Prostate gland (tissue), 2 donors: ENCODE results near the gene TBC1D2. TPM values are rescaled to one million over a fixed set of nuclear protein-coding genes. Genes with fewer than 3 reads are reported as not detected.

Experiments
- DNase-seq: peaks from one replicate; pipeline ENCODE4 v3.0.0-alpha.2; 2019; ENCODE audit warnings: low spot score
- H3K27ac ChIP-seq, 2 donors: fragments of 200-600 bp; sonication (generic); 2 replicates each; pipeline ENCODE4 v1.5.1; 2017 to 2019
- H3K27me3 ChIP-seq: fragments of 200-600 bp; sonication (generic); replicated peaks from 2 replicates; pipeline ENCODE4 v1.5.1; 2019; ENCODE audit not compliant: insufficient read depth
- H3K36me3 ChIP-seq, 2 donors: fragments of 200-600 bp; sonication (generic); 1 replicate in 1 of 2; 2 replicates in 1 of 2; pipeline versions ENCODE4 v1.5.1 to v1.8.1; 2017 to 2019
- H3K4me1 ChIP-seq: fragments of 200-600 bp; sonication (generic); replicated peaks from 2 replicates; pipeline ENCODE4 v1.5.1; 2019
- H3K4me3 ChIP-seq, 2 donors: fragments of 200-600 bp; sonication (generic); 2 replicates each; pipeline ENCODE4 v1.5.1; 2017 to 2019
- H3K9me3 ChIP-seq: fragments of 200-600 bp; sonication (generic); 2 replicates; pipeline ENCODE4 v1.5.1; 2017
- POLR2A ChIP-seq: fragments of 450-650 bp; IDR thresholded peaks from one replicate; pipeline ENCODE4 v1.6.1; 2016; ENCODE audit warnings: antibody characterized with exemption, mild to moderate bottlenecking
- POLR2AphosphoS5 ChIP-seq: sonication (generic); formaldehyde crosslinking; IDR thresholded peaks from one replicate; pipeline ENCODE4 v1.6.1; 2017; ENCODE audit warnings: antibody characterized with exemption
- WGBS: methylation state at CpG from one replicate; pipeline ENCODE4 v1.1.5; 2018; 5-methylcytosine and 5-hydroxymethylcytosine counted together
- intact Hi-C: fragments of 100-400 bp; cut with DNase I; formaldehyde crosslinking; loops from one replicate; pipeline ENCODE4 v1.14.2; 2022
- total RNA-seq, 2 donors: library from RNA; depleted of rRNA; stranded (reverse); fragments of >200 nt; gene quantifications; one replicate each; pipeline ENCODE4 v1.1.0, GENCODE V29; 2016
- TF ChIP-seq, protein P1 (sequence below), 4 experiments: fragments of 200-600 bp in 2 of 4; fragments of 450-650 bp in 2 of 4; sonication (generic) in 2 of 4; IDR thresholded peaks; 1 replicate in 3 of 4; 2 replicates in 1 of 4; pipeline ENCODE4 v1.5.1; 2016 to 2019; ENCODE audit warnings: antibody characterized with exemption in 4 of 4, mild to moderate bottlenecking in 2 of 4, moderate library complexity in 2 of 4

The TBC1D2 gene
- total RNA-seq, 2 donors from 2014 or later, result 18.4 to 18.8 TPM

DNA sequence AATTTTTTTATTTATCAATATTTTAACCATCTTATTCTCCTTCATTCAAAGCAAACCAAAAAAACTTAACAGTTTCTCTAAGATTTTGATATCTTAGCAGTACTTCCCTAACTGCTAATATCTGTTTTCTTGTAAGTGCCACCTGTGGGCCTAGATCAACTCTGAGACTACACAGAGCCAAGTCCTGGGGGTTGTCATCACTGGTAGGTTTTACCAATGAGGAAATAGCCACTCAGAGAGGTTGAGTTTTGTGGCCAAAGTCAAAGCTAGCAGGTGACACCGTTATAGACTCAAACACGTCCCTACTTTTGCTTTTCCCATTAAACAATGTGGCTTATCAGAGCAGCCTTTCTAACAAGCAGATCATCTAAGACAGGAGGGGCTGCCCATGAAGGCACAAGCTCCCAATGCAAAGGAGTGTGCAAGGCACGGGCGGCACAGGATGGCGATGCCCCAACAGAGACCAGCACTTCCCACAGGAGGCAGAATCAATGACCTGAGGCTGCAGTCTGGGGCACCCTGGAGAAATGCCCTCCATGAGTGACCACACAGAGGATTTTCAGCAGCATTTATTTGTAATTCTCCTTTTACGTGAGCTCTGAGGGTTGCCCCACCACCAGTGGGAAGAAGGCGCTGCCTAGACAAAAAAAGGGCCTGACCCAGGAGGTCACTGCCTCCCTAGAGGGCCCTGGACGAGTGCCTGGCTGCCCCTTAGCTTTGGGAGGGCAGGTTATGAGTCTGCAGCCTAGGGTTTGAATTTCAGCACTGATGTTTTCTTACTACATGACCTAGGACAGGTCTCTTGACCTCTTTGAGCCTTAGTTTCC, 7.4 kb downstream of the TBC1D2 start:
- H3K4me3 ChIP-seq, result no peak overlapping the region
- no peaks in the 10 kb centered on the region for H3K36me3 ChIP-seq
- peak overlapping the region; percentile 71 to 84 for H3K27ac ChIP-seq
- intact Hi-C loops, result no loop called here
- H3K4me1 ChIP-seq, result peaks cover 15% of the 10 kb centered on the region
- WGBS, result 49% methylated on average over 8 of the region's 8 CpGs
- no peaks in the 10 kb centered on the region for H3K9me3 ChIP-seq
- DNase-seq, result no peak
- no peaks in the 10 kb centered on the region for H3K27me3 ChIP-seq
- TF ChIP-seq, protein P1, sequence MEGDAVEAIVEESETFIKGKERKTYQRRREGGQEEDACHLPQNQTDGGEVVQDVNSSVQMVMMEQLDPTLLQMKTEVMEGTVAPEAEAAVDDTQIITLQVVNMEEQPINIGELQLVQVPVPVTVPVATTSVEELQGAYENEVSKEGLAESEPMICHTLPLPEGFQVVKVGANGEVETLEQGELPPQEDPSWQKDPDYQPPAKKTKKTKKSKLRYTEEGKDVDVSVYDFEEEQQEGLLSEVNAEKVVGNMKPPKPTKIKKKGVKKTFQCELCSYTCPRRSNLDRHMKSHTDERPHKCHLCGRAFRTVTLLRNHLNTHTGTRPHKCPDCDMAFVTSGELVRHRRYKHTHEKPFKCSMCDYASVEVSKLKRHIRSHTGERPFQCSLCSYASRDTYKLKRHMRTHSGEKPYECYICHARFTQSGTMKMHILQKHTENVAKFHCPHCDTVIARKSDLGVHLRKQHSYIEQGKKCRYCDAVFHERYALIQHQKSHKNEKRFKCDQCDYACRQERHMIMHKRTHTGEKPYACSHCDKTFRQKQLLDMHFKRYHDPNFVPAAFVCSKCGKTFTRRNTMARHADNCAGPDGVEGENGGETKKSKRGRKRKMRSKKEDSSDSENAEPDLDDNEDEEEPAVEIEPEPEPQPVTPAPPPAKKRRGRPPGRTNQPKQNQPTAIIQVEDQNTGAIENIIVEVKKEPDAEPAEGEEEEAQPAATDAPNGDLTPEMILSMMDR (IDR thresholded peaks at IDR 0.05), result no peak
- TF ChIP-seq POLR2AphosphoS5 (no peak), POLR2A (no peak)

DNA sequence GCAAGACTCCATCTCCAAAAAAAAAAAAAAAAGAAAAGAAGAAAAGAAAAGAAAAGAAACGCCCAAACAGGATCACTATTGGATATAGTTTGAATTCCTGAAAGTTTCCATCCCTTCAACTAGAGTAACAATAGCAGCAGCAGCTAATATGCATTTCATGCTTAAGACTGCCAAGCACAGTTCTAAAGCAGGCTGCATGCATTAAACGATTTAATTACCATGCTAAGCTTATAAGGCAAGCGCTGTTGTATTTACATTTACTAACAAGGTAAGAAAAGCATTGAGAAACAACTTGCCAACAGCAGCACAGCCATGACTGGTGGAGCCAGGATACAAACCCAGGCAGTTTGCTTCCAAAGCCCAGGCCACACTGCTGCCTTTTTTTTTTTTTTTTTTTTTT, 13.0 kb downstream of the TBC1D2 start:
- no peak for DNase-seq
- Histone ChIP-seq H3K4me1 (no peaks in the 10 kb centered on the region), H3K9me3 (no peaks in the 10 kb centered on the region), H3K4me3 (no peak overlapping the region), H3K27ac (no peak overlapping the region), H3K27me3 (no peaks in the 10 kb centered on the region), H3K36me3 (no peaks in the 10 kb centered on the region)
- no peak for TF ChIP-seq POLR2AphosphoS5
- TF ChIP-seq, protein P1 (IDR thresholded peaks at IDR 0.05), result no peak
- no peak for TF ChIP-seq POLR2A
- 71% methylated on average over 3 of the region's 3 CpGs for WGBS
- intact Hi-C loops, result no loop called here

DNA sequence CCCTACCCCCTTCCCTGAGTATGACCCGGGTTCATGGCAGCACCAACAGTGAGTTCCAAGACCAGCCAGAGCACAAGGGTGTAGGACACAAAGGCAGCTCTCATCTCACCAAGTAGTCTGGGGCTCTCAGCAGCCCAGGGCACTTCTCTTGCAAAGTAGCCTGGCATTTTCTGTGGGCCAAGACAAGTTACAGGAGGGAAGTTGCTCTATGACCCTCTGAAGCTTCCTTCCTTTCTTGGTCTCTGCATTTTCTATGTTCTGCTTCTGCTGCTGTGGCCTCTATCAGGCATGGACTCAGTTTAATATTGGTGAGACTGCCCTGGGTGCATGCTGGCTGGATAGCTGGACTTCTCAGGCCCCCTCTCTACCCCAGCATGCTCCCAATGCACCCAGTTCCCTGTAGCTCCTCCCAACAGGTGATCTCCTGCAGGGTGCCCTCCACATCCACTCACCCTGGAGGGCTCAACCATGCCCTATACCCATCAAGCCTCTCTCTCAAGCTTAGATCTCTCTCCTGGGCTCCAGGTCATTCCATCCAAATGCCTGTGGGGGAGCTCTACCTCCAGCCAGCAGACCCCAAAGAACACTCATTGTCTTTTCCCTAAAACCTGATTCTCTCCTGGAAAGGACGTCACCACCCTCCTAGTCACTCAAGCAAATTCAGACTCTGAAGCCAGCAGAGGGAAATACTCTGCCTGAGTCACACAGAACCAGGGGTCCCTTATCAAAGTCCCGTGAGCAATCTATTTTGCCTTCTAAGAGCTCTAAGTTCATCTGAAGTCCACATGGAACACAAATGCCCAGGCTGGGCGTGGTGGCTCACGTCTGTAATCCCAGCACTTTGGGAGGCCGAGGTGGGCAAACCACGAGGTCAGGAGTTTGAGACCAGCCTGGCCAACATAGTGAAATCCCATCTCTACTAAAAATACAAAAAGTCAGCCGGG, 13.8 kb downstream of the TBC1D2 start:
- no peaks in the 10 kb centered on the region for H3K9me3 ChIP-seq
- no peaks in the 10 kb centered on the region for H3K27me3 ChIP-seq
- no peak overlapping the region for H3K27ac ChIP-seq
- WGBS, result 88% methylated on average over 8 of the region's 8 CpGs
- no peak overlapping the region for H3K4me3 ChIP-seq
- TF ChIP-seq POLR2A, result no peak
- TF ChIP-seq POLR2AphosphoS5, result no peak
- TF ChIP-seq, protein P1 (IDR thresholded peaks at IDR 0.05), result no peak
- DNase-seq, result no peak
- H3K4me1 ChIP-seq, result no peaks in the 10 kb centered on the region
- intact Hi-C loops, result no loop called here
- H3K36me3 ChIP-seq, result no peaks in the 10 kb centered on the region

DNA sequence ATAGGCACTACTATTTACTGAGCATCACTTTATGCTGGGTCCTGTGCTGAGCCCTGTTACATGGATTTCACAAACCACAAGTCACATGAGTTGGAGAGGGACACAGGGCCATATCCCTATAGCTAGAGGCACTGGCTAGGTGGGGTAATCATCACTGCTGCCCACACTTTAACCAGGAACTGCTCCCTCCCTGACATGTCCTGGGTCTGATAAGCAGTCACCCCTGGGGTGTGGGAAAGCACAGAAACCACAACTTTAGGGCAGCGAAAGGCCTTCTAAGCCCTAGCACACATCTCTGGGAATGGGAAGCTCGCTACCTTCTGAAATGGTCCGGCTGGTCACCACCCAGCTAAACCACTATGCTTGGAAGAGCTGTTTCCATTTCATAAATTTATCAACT, 15.0 kb downstream of the TBC1D2 start:
- TF ChIP-seq POLR2AphosphoS5 (no peak), POLR2A (no peak)
- TF ChIP-seq, protein P1 (IDR thresholded peaks at IDR 0.05), result no peak
- DNase-seq, result no peak

More for the DNA sequence above, 15.0 kb downstream of the TBC1D2 start:
- Histone ChIP-seq H3K27me3 (no peaks in the 10 kb centered on the region), H3K27ac (no peak overlapping the region), H3K36me3 (no peaks in the 10 kb centered on the region), H3K4me3 (no peak overlapping the region), H3K9me3 (no peaks in the 10 kb centered on the region), H3K4me1 (no peaks in the 10 kb centered on the region)
- 94% methylated on average over 3 of the region's 3 CpGs for WGBS
- intact Hi-C loops, result no loop called here
